GM12891 (cell line): ENCODE measurements around the gene OAF.

Experiments used
- POLR2A ChIP-seq: IDR thresholded peaks from 2 replicates; pipeline ENCODE4 v1.6.1; 2011; ENCODE audit warnings: low read depth, low read length, control low read depth
- POLR2AphosphoS5 ChIP-seq: IDR thresholded peaks from 2 replicates; pipeline ENCODE4 v1.6.1; 2011; ENCODE audit warnings: low read depth, low read length, control low read depth
- POU2F2 ChIP-seq: IDR thresholded peaks from 2 replicates; pipeline ENCODE4 v1.6.1; 2011; ENCODE audit warnings: low read depth, mild to moderate bottlenecking, control low read depth, low read length, moderate library complexity
- TAF1 ChIP-seq: IDR thresholded peaks from 2 replicates; pipeline ENCODE4 v1.6.1; 2011; ENCODE audit warnings: low read depth, low read length, control low read depth

DNA sequence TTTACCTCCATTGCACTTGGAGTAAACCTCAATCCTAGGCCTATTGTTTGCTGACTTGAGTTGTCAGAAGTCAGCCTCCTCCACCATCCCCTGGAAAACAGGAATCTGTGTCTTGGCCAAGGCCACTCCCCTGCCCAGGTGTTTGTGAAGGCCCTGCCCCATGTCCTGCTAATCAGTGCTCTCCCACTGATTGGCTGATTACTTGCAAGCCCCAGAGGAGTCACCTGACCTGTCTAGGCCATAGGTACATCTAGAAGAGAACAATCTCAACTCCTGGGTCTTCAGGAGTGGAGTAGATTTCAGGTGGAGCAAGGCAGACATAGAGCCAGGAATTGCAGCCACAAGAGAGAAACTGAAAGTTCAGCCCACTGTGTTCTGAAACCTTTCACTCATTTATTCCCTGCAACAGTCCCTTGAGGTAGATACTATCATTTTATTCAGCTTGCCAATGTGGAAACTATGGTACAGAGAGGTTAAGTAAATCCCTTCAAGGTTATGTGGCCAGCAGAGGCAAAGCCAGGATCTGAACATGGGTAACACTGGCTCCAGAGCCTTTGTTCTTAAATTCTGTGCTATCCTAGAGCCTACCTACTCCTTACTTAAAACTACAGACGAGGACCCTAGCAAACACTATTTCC is 10.4 kb downstream of the OAF start:
- TF ChIP-seq POU2F2 (no peak), POLR2A (no peak), POLR2AphosphoS5 (no peak), TAF1 (no peak)
